GM23248 (cell line): ENCODE data around the gene CYREN. TPM values are rescaled to one million over a fixed set of nuclear protein-coding genes. Genes with fewer than 3 reads are reported as not detected.

Source experiments
- DNase-seq: peaks from one replicate; pipeline ENCODE4 v3.0.0-alpha.2; 2015
- H2AFZ ChIP-seq: fragments of 200-600 bp; sonication (generic); 2 replicates; pipeline ENCODE4 v1.6.1; 2016; ENCODE audit warnings: antibody characterized with exemption
- H3F3A ChIP-seq: fragments of 200-600 bp; sonication (generic); 2 replicates; pipeline ENCODE4 v1.6.1; 2016; ENCODE audit warnings: mild to moderate bottlenecking, antibody characterized with exemption, mixed run types; ENCODE audit not compliant: insufficient read depth
- H3K27ac ChIP-seq: fragments of 200-600 bp; sonication (generic); 2 replicates; pipeline ENCODE4 v1.5.1; 2016; ENCODE audit warnings: mild to moderate bottlenecking
- H3K27me3 ChIP-seq: fragments of 200-600 bp; sonication (generic); replicated peaks from 2 replicates; pipeline ENCODE4 v1.6.1; 2016; ENCODE audit warnings: mild to moderate bottlenecking; ENCODE audit not compliant: insufficient read depth
- H3K36me3 ChIP-seq: fragments of 200-600 bp; sonication (generic); 2 replicates; pipeline ENCODE4 v1.6.1; 2016; ENCODE audit warnings: low read depth, mild to moderate bottlenecking
- H3K4me1 ChIP-seq: fragments of 200-600 bp; sonication (generic); 2 replicates; pipeline ENCODE4 v1.6.1; 2016; ENCODE audit warnings: mild to moderate bottlenecking; ENCODE audit not compliant: insufficient read depth
- H3K4me2 ChIP-seq: fragments of 200-600 bp; sonication (generic); one replicate; pipeline ENCODE4 v1.6.1; 2016; ENCODE audit warnings: mild to moderate bottlenecking; ENCODE audit not compliant: unreplicated experiment
- H3K4me3 ChIP-seq: fragments of 200-600 bp; sonication (generic); 2 replicates; pipeline ENCODE4 v1.5.1; 2016; ENCODE audit warnings: mild to moderate bottlenecking
- H3K79me2 ChIP-seq: fragments of 200-600 bp; sonication (generic); 2 replicates; pipeline ENCODE4 v1.6.1; 2016; ENCODE audit warnings: mild to moderate bottlenecking; ENCODE audit not compliant: insufficient read depth
- H3K9ac ChIP-seq: fragments of 200-600 bp; sonication (generic); 2 replicates; pipeline ENCODE4 v1.6.1; 2016; ENCODE audit warnings: mild to moderate bottlenecking
- H3K9me2 ChIP-seq: fragments of 200-600 bp; sonication (generic); 2 replicates; pipeline ENCODE4 v1.6.1; 2016; ENCODE audit warnings: mixed run types, mild to moderate bottlenecking, moderate library complexity; ENCODE audit not compliant: insufficient read depth
- H3K9me3 ChIP-seq: fragments of 200-600 bp; sonication (generic); one replicate; pipeline ENCODE4 v1.6.1; 2017; ENCODE audit warnings: low read depth
- H4K20me1 ChIP-seq: fragments of 200-600 bp; sonication (generic); 2 replicates; pipeline ENCODE4 v1.6.0; 2016; ENCODE audit not compliant: insufficient read depth
- EZH2 ChIP-seq: fragments of 200-600 bp; sonication (generic); IDR thresholded peaks from 2 replicates; pipeline ENCODE4 v1.6.1; 2018; ENCODE audit warnings: antibody characterized with exemption, mild to moderate bottlenecking; ENCODE audit not compliant: insufficient read depth, poor library complexity, severe bottlenecking
- EZH2phosphoT487 ChIP-seq: fragments of 200-600 bp; sonication (generic); IDR thresholded peaks from 2 replicates; pipeline ENCODE4 v1.6.1; 2018; ENCODE audit warnings: antibody characterized with exemption, moderate library complexity, mild to moderate bottlenecking, low read depth; ENCODE audit not compliant: insufficient read depth
- WGBS, 2 experiments: methylation state at CpG; one replicate each; pipeline ENCODE4 v1.1.6; 2015 to 2017; ENCODE audit warnings: low lambda C conversion rate in 2 of 2, low coverage in 1 of 2; ENCODE audit errors: missing lambda C conversion rate in 2 of 2; 5-methylcytosine and 5-hydroxymethylcytosine counted together
- in situ Hi-C: fragments of 300-500 bp; cut with MboI; formaldehyde crosslinking; loops from 2 replicates; pipeline ENCODE4 v1.15.0; 2020
- polyA plus RNA-seq: library from polyadenylated mRNA; unstranded; fragments of >200 nt; fragmentation: Nextera tagmentation; extraction: Ambion mirVana; gene quantifications from 2 replicates; pipeline ENCODE4 v1.2.1, GENCODE V29; 2016
- total RNA-seq: library from RNA; depleted of rRNA; stranded (reverse); fragments of >200 nt; shearing (Covaris generic); gene quantifications from 2 replicates; pipeline ENCODE4 v1.2.3, GENCODE V29; 2014

Gene CYREN
- total and polyA plus RNA-seq, 2 experiments from 2014 or later, result 38.3 to 40.4 TPM

DNA sequence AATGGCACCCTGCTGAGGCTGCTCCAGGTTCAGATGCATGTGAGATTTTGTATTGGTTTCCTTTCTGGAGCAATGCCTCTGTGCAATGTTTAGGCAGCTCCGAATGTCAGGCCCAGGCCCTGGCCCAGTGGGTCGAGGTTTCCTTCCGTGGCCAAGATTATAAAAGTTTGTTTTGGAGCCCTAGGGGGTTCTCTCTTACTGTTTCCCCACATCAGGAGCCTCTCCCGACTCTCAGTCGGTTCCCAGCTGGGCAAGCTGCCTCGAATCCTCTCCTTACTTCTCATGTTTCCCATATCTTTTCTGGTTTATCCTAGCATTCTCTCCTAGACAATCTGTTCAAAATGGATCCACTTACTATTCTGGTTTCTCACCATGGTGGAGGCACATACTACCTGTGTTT lies 11.6 kb downstream of the CYREN start:
- Histone ChIP-seq H3K9me3 (no peaks in the 10 kb centered on the region), H2AFZ (no peak overlapping the region), H3F3A (0 out of 2 replicates have a peak, but pooled peaks cover 10% of the 10 kb centered on the region), H3K36me3 (no peaks in the 10 kb centered on the region), H3K27me3 (no peaks in the 10 kb centered on the region), H3K79me2 (no peaks in the 10 kb centered on the region), H3K4me2 (no peak overlapping the region), H3K4me3 (no peak overlapping the region), H3K9me2 (no peaks in the 10 kb centered on the region), H3K4me1 (peaks cover 14% of the 10 kb centered on the region), H4K20me1 (no peaks in the 10 kb centered on the region), H3K27ac (no peak overlapping the region), H3K9ac (no peak overlapping the region)
- in situ Hi-C loops, result no loop called here
- no peak for TF ChIP-seq EZH2phosphoT487
- no peak for TF ChIP-seq EZH2
- 90 to 92% methylated on average over 6 of the region's 6 CpGs for WGBS, 2 experiments
- DNase-seq, result no peak

DNA sequence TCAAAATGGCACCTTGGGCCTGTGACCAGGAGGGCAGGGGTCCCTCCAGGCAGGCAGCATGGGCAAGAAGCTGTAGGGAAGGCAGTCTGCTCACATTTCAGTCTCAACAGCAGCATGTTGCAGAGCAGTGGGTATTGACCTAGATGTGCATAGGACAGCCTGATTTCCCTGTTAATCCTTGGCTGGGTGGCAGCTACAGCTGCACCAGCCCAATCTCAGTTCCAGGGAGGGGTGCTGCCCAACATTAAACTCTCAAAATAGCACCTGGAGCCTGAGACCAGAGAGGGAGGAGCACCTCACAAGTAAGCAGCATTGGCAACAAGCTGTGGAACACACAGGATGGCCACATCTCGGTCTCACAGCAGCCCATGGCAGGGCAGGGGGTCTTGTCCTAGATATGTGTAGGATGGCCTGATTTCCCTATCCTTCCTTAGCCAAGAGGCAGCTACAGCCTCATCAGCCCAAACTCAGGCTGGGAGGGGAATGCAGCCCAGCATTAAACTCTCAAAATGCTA lies 12.3 kb downstream of the CYREN start:
- H3K4me2 ChIP-seq, result no peak overlapping the region
- no peak overlapping the region for H2AFZ ChIP-seq
- no peak for TF ChIP-seq EZH2
- no peak for TF ChIP-seq EZH2phosphoT487
- H3K36me3 ChIP-seq, result no peaks in the 10 kb centered on the region
- no peaks in the 10 kb centered on the region for H3K9me3 ChIP-seq
- H3K79me2 ChIP-seq, result no peaks in the 10 kb centered on the region
- H3K9me2 ChIP-seq, result no peaks in the 10 kb centered on the region
- in situ Hi-C loops, result no loop called here
- H4K20me1 ChIP-seq, result no peaks in the 10 kb centered on the region
- 92 to 100% methylated on average over 1 of the region's 1 CpG for WGBS, 2 experiments
- no peak overlapping the region for H3K27ac ChIP-seq
- peaks cover 14% of the 10 kb centered on the region for H3K4me1 ChIP-seq
- DNase-seq, result no peak
- H3K4me3 ChIP-seq, result no peak overlapping the region
- no peaks in the 10 kb centered on the region for H3K27me3 ChIP-seq
- no peak overlapping the region for H3K9ac ChIP-seq
- 0 out of 2 replicates have a peak, but pooled peaks cover 10% of the 10 kb centered on the region for H3F3A ChIP-seq

DNA sequence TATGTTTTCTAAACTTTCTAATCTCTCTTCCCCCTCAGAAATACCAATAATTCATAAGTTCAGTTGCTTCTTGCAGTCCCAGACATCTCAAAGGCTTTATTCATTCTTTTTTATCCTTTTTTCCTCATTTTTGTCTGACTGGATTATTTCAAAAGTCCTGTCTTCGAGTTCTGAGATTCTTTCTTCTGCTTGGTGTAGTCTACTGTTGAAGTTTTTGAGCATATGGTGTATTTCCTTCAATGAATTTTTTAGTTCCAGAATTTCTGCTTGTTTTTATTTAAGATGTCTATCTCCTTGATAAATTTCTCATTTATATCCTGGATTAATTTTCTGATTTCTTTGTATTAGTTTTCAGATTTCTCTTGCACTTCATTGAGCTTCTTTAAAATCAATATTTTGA lies 14.2 kb downstream of the CYREN start:
- Histone ChIP-seq H3K9me3 (no peaks in the 10 kb centered on the region), H3K4me2 (no peak overlapping the region), H3K4me3 (no peak overlapping the region), H3K27me3 (no peaks in the 10 kb centered on the region), H3F3A (0 out of 2 replicates have a peak, but pooled peaks cover 9% of the 10 kb centered on the region), H3K79me2 (no peaks in the 10 kb centered on the region), H2AFZ (no peak overlapping the region), H3K9ac (no peak overlapping the region), H3K27ac (no peak overlapping the region), H3K36me3 (no peaks in the 10 kb centered on the region), H3K9me2 (no peaks in the 10 kb centered on the region), H4K20me1 (no peaks in the 10 kb centered on the region), H3K4me1 (peaks cover 14% of the 10 kb centered on the region)
- TF ChIP-seq EZH2 (no peak), EZH2phosphoT487 (no peak)
- 59 to 69% methylated on average over 1 of the region's 1 CpG for WGBS, 2 experiments
- DNase-seq, result no peak
- in situ Hi-C loops, result no loop called here

DNA sequence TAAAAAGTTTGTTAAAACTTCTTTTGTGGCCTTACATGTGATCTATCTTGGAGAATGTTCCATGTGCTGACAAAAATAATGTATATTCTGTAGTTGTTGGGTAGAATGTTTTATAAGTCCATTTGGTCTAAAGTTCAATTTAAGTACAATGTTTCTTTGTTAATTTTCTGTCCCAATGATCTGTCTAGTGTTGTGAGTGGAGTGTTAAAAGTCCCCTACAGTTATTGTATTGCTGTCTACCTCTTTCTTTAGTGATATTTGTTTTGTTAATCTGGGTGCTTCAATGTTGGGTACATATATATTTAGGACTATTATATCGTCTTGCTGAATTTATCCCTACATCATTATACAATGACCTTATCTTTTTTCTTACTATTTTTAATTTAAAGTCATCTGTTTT lies 15.8 kb downstream of the CYREN start:
- Histone ChIP-seq H2AFZ (no peak overlapping the region), H3K9me2 (no peaks in the 10 kb centered on the region), H3K4me2 (no peak overlapping the region), H4K20me1 (no peaks in the 10 kb centered on the region), H3F3A (no peaks in the 10 kb centered on the region), H3K36me3 (no peaks in the 10 kb centered on the region), H3K9ac (no peak overlapping the region), H3K79me2 (no peaks in the 10 kb centered on the region), H3K27me3 (no peaks in the 10 kb centered on the region), H3K9me3 (no peaks in the 10 kb centered on the region), H3K27ac (no peak overlapping the region), H3K4me3 (no peak overlapping the region), H3K4me1 (peaks cover 5% of the 10 kb centered on the region)
- 70 to 78% methylated on average over 1 of the region's 1 CpG for WGBS, 2 experiments
- no peak for DNase-seq
- no peak for TF ChIP-seq EZH2
- TF ChIP-seq EZH2phosphoT487, result no peak
- in situ Hi-C loops, result no loop called here

DNA sequence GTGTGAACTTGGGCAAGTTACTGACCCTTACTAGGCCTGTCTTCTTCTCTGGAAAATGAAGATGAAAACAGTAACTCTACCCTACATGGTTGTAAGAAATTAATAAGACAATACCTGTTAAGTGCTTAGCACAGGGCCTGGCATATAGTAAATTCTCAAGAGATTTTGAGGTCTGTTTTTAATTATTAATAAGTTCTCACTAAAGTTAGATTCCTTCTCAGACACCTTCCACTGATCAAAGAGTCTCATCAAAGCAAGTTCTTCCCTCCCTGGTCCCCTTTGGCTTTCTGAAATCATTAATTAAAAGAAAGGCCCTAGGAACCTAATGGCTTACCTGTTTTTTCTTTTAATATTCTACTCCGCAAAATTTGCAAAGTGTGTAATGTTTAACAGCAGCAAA lies 18.1 kb downstream of the CYREN start:
- H3K79me2 ChIP-seq, result no peaks in the 10 kb centered on the region
- no peaks in the 10 kb centered on the region for H3F3A ChIP-seq
- no peaks in the 10 kb centered on the region for H4K20me1 ChIP-seq
- no peak for TF ChIP-seq EZH2
- TF ChIP-seq EZH2phosphoT487, result no peak
- in situ Hi-C loops, result no loop called here
- no peak for DNase-seq
- no peak overlapping the region for H3K4me3 ChIP-seq
- H3K4me2 ChIP-seq, result no peak overlapping the region
- H3K4me1 ChIP-seq, result no peaks in the 10 kb centered on the region
- H3K9ac ChIP-seq, result no peak overlapping the region
- H3K9me3 ChIP-seq, result no peaks in the 10 kb centered on the region
- WGBS, 2 experiments, result 89 to 94% methylated on average over 1 of the region's 1 CpG
- no peaks in the 10 kb centered on the region for H3K27me3 ChIP-seq
- H3K36me3 ChIP-seq, result no peaks in the 10 kb centered on the region
- no peaks in the 10 kb centered on the region for H3K9me2 ChIP-seq
- H3K27ac ChIP-seq, result no peak overlapping the region
- H2AFZ ChIP-seq, result no peak overlapping the region
